Common myeloid progenitor, CD34-positive (primary cell): ENCODE measurements around the gene CTSZ.
"Not testable (repeated sequence)": the region's sequence is repeated elsewhere in the genome, so short reads cannot be mapped to it uniquely, and the experiment has no call there.

Experiments used
- CTCF ChIA-PET: fragments of 350-600 bp; sonication (Branson Sonifier 250); formaldehyde crosslinking; loops from one replicate; lab custom pipeline; 2021; ENCODE audit warnings: antibody characterized with exemption; lab: Charles Lee
- POLR2A ChIA-PET: fragments of 350-600 bp; sonication (Branson Sonifier 250); formaldehyde crosslinking; loops from one replicate; lab custom pipeline; 2021; ENCODE audit warnings: antibody characterized with exemption; lab: Charles Lee
- DNase-seq, 3 donors: peaks; one replicate each; pipeline versions ENCODE4 v3.0.0 to v3.0.0-alpha.2; 2013
- H3K27ac ChIP-seq, 2 experiments: 1 replicate in 1 of 2; 2 replicates in 1 of 2; pipeline ENCODE4 v1.7.0; 2013; ENCODE audit warnings: inconsistent platforms in 2 of 2, low read length in 2 of 2, mild to moderate bottlenecking in 2 of 2, low read depth in 1 of 2, moderate library complexity in 1 of 2; ENCODE audit not compliant: severe bottlenecking in 2 of 2, insufficient read depth in 1 of 2, poor library complexity in 1 of 2
- H3K27me3 ChIP-seq, 5 experiments: replicated peaks in 2 of 5; 1 replicate in 3 of 5; 2 replicates in 2 of 5; pipeline versions ENCODE4 v1.6.1 to v1.7.0; 2013; ENCODE audit warnings: low read length in 4 of 5, mild to moderate bottlenecking in 2 of 5, moderate library complexity in 2 of 5, inconsistent platforms in 1 of 5; ENCODE audit not compliant: insufficient read depth in 5 of 5, control insufficient read depth in 4 of 5
- H3K36me3 ChIP-seq, 4 experiments: 1 replicate in 2 of 4; 2 replicates in 2 of 4; pipeline versions ENCODE4 v1.6.1 to v1.7.0; 2013; ENCODE audit warnings: low read length in 3 of 4, control low read depth in 1 of 4, mild to moderate bottlenecking in 1 of 4; ENCODE audit not compliant: control insufficient read depth in 4 of 4, insufficient read depth in 4 of 4
- H3K4me1 ChIP-seq, 4 experiments: 1 replicate in 3 of 4; 2 replicates in 1 of 4; pipeline versions ENCODE4 v1.6.1 to v1.7.1; 2013; ENCODE audit warnings: low read length in 3 of 4, mild to moderate bottlenecking in 3 of 4, control low read depth in 1 of 4, inconsistent platforms in 1 of 4, moderate library complexity in 1 of 4; ENCODE audit not compliant: control insufficient read depth in 4 of 4, insufficient read depth in 4 of 4; ENCODE audit errors: control extremely low read depth in 1 of 4
- H3K4me3 ChIP-seq, 7 experiments: 1 replicate in 4 of 7; 2 replicates in 3 of 7; pipeline versions ENCODE4 v1.5.1 to v1.7.0; 2013; ENCODE audit warnings: mild to moderate bottlenecking in 7 of 7, low read length in 6 of 7, moderate library complexity in 6 of 7, inconsistent platforms in 2 of 7, low read depth in 2 of 7, control low read depth in 1 of 7; ENCODE audit not compliant: insufficient read depth in 4 of 7, control insufficient read depth in 1 of 7; ENCODE audit errors: extremely low read depth in 1 of 7
- H3K9me3 ChIP-seq, 5 experiments: 1 replicate in 4 of 5; 2 replicates in 1 of 5; pipeline versions ENCODE4 v1.6.1 to v1.7.1; 2013; ENCODE audit warnings: low read length in 4 of 5, mild to moderate bottlenecking in 2 of 5, inconsistent platforms in 1 of 5, low read depth in 1 of 5, moderate library complexity in 1 of 5; ENCODE audit not compliant: control insufficient read depth in 4 of 5, insufficient read depth in 2 of 5; ENCODE audit errors: control extremely low read depth in 1 of 5
- WGBS: methylation state at CpG from one replicate; pipeline ENCODE4 v1.1.5; 2013; ENCODE audit not compliant: insufficient coverage; 5-methylcytosine and 5-hydroxymethylcytosine counted together

CTSZ gene

DNA sequence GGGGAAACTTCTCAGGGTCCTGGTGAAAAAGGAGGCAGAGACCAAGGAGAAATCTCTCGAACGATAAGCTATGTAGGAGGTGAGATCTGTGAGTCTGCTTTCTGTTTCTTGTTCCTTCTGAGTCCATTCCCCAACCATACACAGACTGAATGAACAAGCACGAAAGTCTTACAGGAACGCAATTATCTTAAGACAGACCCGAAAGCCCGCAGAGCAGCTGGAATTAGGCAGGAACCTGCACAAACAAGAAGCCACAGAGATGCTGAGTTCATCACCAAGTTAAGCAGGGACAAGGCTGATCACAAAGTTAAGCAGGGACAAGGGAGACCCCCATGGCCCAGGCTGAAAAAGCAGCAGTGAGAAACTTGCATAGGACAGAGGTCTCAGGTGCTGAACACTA is 47.4 kb downstream of the CTSZ start:
- ChIA-PET CTCF (no interaction called here), POLR2A (no interaction called here)
- DNase-seq: no peak
- Histone ChIP-seq H3K27me3 (no peaks in the 10 kb centered on the region), H3K9me3 (no peaks in the 10 kb centered on the region), H3K36me3 (no peaks in the 10 kb centered on the region), H3K4me3 (no peak overlapping the region), H3K4me1 (peaks cover 0 to 6% (median 0%) of the 10 kb centered on the region in 4 experiments), H3K27ac (no peak overlapping the region)
- WGBS: 100% methylated on average over 4 of the region's 6 CpGs

- H3K27me3 ChIP-seq: no peaks in the 10 kb centered on the region
- ChIA-PET CTCF (no interaction called here), POLR2A (no interaction called here)
- whole genome bisulfite sequencing: 100% methylated on average over 1 of the region's 8 CpGs
- no peaks in the 10 kb centered on the region for H3K36me3 ChIP-seq
- no peak overlapping the region for H3K27ac ChIP-seq
- peaks cover 0 to 6% (median 0%) of the 10 kb centered on the region in 4 experiments for H3K4me1 ChIP-seq
- H3K4me3 ChIP-seq: no peak overlapping the region
- H3K9me3 ChIP-seq: no peaks in the 10 kb centered on the region
- DNase-seq: no peak
Measured at GRCh38 chr20:58956078-58956477, 51.0 kb downstream of the CTSZ start.

DNA sequence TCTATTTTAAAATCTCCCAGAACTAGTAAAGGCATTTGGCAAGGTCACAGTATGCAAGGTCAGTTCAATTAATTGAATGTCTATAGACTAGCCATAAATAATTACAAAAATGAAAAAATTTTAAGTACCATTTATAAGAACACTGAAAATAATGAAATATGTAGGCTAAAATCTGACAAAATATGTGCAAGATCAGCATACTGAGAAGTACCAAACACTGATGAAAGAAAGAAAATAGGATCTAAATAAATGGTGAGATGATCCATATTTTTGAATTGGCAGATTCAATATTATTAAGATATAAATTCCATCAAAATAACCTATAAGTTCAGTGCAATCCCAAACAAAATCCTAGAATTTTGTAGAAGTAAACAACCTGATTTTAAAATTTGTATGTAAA is 54.0 kb downstream of the CTSZ start:
- no peak overlapping the region for H3K27ac ChIP-seq
- H3K9me3 ChIP-seq: no peaks in the 10 kb centered on the region
- no peaks in the 10 kb centered on the region for H3K27me3 ChIP-seq
- no peak overlapping the region for H3K4me3 ChIP-seq
- peaks cover 0 to 6% (median 0%) of the 10 kb centered on the region in 4 experiments for H3K4me1 ChIP-seq
- no peaks in the 10 kb centered on the region for H3K36me3 ChIP-seq
- CTCF ChIA-PET: no interaction called here
- DNase-seq: no peak
- POLR2A ChIA-PET: no interaction called here

- Histone ChIP-seq H3K4me3 (no peak overlapping the region), H3K36me3 (no peaks in the 10 kb centered on the region), H3K9me3 (no peaks in the 10 kb centered on the region), H3K27me3 (no peaks in the 10 kb centered on the region), H3K4me1 (peaks cover 0 to 2% (median 0%) of the 10 kb centered on the region in 4 experiments), H3K27ac (no peak overlapping the region)
- ChIA-PET POLR2A (no interaction called here), CTCF (interaction anchor here (1.3 kb wide), 1 partner anchor 80 kb away, joined by 3 read pairs; no protein-coding TSS in a partner anchor)
- WGBS: 100% methylated on average over 3 of the region's 5 CpGs
- no peak for DNase-seq
Measured at GRCh38 chr20:58950603-58951002, 56.5 kb downstream of the CTSZ start.

DNA sequence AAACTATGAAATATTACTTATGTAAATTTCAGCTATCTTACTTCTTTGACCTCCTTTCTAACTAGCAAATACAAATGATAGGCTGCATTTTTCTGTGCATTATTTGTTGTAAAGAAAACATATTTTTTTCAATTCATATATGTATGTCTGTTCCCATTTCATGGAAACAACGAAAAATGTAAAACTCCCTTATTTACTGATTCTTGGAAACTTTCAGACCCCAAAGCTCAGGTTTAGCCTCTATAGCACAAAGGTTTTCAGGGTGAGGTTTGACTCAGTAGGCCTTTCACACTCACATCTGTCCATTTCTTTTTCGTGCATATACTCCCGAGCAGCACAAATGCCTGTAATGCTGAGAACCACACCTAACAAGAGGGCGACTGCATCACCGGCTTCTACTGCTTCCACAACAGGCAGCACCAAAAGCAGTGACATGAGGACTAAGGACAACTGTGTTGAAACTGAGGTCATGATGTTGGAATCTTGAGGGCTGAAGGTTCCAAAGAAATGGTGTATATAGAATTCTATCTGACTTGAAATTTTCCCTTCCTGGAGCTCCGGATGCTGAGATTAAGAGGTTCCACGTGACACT is 59.2 kb downstream of the CTSZ start:
- DNase-seq, CTCF ChIA-PET, H3K4me3 ChIP-seq, H3K27me3 ChIP-seq, H3K27ac ChIP-seq, H3K9me3 ChIP-seq, H3K4me1 ChIP-seq, H3K36me3 ChIP-seq: not testable (repeated sequence)
- 96% methylated on average over 4 of the region's 7 CpGs for WGBS
- POLR2A ChIA-PET: interaction anchor here (1.0 kb wide), 1 partner anchor 8 kb away, joined by 3 read pairs; no protein-coding TSS in a partner anchor

GRCh38 chr20:58945965-58946631 is 61.0 kb downstream of the CTSZ start:
- Histone ChIP-seq H3K27ac (no peak overlapping the region), H3K4me3 (no peak overlapping the region), H3K9me3 (no peaks in the 10 kb centered on the region), H3K36me3 (no peaks in the 10 kb centered on the region), H3K27me3 (no peaks in the 10 kb centered on the region), H3K4me1 (peaks cover 0 to 2% (median 0%) of the 10 kb centered on the region in 4 experiments)
- ChIA-PET CTCF (no interaction called here), POLR2A (no interaction called here)
- 89% methylated on average over 5 of the region's 10 CpGs for WGBS
- DNase-seq: peak in 2 of 3 donors; percentile 50 to 51
